GM21619 (cell line): Measurements from ENCODE around the gene WNT10A.

ENCODE experiments used
- ATAC-seq: cut with Tn5 transposase; IDR thresholded peaks from one replicate; pipeline ENCODE4 v1.9.1; 2021; ENCODE audit not compliant: unreplicated experiment

The WNT10A gene

DNA sequence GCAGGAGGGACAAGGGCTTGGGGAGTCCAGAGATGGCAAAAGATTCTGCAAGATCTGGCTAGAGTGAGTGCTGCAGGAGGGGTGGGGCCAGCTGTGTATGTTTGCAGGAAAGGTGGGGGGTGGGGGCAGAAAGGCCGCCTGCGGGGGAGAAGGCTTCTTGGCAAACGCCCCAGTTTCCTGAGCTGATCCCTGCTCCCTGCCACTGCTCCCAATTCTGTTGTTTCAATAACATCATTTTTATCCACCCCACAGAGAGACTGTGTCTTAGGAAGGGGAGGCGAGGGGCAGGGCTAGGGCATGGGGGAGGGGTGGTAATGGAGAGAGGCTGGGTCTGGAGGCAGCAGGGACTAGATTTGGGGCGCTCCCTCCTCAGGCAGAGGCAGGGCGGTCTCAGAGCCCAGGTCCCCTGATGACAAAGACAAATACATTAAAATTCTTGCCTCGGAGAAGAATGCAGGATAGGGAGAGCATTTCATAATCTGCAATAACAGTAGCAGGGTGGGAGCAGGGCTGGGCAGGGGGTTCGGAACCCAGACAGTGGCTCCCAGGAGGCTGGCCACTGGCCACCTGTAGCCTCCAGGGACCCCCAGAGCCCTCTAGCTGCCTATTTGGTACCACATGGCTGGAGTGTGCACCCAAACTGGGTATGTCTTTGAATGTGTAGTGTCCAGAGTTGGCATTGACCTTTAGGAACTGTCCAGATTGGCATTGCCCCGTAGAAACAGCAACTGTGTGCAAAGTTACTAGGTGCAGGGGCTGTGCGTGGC, 23.1 kb upstream of the WNT10A start:
- no peak for ATAC-seq

DNA sequence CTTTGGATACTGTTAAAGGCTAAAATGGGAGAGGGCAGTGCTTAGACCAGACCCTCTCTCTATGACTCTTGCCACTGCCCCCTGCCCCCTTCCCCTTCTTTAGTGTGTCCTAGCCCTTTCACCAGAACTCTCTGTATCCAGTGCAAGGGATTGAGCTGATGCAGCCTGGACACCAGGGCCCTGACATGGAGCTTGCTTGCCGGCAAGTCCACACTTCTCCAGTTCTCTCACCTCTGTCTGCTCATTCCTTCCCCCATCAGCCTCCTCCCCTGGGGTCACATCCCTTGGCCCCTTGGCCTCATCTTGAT, 22.6 kb upstream of the WNT10A start:
- ATAC-seq, result no peak

DNA sequence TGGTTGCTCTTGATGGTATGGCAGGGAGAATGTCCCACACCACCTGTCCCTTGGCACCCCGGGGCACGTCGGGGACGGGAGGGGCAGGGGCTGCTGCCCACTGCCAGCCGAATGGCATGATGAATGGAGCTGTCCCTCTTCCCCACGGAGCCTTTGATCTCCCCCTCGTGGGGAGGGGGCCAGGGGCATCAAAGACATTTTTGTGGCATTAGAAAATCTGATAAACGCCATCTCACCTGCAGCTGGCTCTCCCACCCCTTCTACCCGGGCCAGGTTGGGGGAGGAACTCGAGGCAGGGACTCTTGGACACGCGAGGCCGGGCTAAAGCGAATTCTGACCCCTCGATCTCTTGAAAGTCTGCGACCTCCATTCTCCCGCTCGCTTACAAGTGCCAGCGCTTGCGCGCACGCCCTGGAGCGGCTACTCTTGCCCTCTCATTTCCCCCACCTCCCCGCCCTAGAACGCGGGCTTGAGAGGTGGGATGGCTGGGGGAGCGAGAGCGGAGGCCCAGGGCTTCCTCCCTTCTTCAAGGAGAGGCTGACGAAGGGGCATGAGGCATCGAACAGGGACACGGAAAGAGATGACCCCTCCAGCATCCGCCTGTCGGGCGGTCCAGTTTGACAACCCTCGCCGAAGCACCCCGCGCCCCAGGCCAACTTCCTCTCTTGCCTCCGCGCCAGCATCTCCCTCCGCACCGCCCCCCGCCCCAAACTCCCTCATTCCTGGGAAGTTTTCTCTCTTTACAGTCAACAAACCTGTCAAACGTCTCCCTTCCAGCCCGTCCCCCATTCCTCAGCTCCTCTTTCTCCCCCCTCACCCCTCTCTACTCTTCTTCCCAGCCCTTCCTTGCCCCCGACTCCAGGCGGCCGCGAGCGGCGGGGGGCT, 21.7 kb upstream of the WNT10A start:
- ATAC-seq, result no peak

DNA sequence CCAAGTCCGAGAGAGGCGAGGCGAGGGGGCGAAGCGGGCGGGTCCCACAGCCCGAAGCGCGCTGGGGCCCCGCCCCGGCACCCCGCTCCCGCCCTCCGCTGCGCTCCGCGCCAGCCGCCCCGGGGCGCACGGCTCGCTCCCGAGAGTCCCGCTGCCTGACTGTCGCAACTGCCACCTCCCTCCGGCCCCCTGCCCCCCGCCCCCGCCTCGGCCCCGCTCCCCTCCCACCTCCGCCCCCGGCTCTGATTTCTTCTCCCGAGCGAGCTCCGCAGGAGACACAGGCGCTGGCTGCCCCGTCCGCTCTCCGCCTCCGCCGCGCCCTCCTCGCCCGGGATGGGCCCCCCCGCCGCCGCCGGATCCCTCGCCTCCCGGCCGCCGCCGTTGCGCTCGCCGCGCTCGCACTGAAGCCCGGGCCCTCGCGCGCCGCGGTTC, 21.1 kb upstream of the WNT10A start, which contains the start of gene WNT6:
TSS of gene WNT6 (plus strand) at position 250 of the 432 bp plus-strand sequence. CDS start 233 bp downstream, outside the sequence.
- ATAC-seq, result no peak

DNA sequence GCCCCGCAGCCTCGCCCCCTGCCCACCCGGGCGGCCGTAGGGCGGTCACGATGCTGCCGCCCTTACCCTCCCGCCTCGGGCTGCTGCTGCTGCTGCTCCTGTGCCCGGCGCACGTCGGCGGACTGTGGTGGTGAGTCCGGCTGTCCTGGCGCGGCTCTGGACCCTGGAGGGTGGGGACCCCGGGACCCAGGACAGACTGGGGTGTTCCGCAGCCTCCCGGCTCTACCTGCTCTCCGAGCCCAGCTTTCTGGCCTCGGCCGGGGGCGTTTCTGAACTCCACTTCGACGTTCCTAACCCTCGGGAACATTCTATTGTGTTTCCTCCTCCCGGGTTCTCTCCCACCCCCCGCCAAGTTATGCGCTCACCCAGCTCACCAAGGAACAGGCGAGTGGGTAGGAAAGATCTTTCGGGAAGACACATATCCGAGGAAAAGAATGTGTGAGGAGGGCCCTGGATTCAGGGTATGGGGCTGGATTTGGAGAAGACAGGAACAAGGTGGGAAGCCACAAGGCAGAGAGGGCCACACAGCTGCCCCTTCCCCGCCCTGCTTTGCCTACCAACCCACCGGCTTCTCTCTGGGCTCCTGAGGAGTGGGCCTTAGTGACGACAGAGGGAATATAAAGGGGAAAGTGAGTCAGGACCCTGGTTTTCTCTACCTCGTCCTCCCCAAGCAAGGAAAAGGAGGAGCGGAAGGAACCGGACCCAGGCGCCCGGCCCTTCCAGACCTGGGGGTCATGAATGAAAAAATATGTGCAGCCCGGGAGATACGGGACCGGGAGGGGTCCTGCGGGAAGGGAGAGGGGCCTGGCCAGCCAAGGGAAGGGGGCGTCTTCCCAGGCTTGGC, 20.4 kb upstream of the WNT10A start:
- ATAC-seq, result no peak

DNA sequence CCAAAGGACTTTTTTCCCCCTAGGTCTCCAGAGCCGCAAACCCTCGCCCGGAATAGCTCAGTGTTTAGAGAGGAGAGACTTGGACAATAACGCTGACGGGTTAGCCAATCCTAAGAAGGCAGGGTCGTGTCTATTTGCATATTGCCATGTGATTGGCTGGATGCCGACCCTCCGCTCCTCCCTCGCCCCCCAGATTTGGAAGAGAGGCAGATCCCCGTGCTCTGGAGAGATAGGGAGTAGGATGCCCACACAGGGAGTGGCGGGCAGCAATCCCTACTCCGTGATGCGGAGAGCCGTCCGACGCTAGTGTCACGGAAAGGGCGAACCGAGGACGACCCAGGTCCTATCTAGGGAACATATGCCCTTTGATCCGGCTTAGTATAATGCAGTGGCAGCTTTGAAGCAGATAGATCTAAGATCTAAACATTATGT, 19.7 kb upstream of the WNT10A start:
- no peak for ATAC-seq

DNA sequence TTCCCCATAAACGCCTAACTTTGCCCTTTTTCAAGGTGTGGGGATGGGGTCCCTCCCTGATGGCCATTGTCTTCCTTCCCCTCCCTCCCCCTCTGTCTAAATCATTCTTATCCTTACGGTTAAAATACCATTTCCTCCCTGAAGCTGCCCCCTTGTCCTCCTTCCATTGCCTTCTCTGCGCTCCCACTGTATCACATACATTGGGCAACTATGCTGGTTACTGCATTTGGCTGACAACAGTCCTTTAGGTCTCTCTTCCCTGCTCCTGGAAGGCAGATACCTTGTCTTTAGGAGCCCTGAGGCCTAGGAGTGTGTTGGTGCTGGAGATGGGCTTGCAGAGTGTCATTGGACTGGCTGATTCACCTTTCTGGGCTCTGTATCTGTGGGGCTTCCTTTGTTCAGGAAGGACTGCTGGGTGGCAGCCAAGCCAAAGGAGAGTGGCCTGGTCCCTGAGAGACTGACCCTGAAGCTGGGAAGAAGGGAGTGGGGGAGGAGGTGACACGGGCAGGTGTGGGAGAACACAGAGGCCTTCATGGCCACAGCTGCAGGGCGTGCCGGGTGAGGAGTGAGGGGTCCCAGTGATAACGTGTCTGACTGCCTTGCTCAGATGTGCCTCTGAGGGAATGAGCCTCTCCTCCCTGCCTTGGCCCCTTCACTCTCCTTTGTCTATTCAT, 18.9 kb upstream of the WNT10A start:
- no peak for ATAC-seq

DNA sequence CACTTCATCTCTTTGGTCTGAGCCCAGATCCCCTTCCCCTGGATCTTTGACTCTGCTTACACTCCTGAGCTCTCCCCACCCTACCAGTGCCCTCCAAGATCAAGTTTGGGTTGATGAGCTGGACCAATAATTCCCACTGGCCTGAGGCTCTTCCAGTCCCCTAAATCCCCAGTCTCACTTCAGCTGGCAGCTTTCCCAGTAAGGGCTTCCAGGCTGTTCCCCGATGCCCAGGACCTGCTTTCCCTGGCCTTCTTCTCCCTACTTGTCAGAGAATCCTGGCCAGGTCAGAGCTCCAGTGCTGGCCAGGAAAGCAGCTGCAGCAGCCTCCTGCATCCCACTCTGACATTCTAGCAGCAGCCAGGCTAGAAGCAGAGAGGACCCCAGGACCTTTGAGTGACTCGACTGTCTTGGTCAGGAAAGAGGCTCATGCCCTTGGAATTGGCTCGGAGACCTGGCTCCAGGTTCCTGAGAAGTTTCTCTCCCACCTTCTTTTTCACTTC, 17.6 kb upstream of the WNT10A start:
- ATAC-seq, result no peak

DNA sequence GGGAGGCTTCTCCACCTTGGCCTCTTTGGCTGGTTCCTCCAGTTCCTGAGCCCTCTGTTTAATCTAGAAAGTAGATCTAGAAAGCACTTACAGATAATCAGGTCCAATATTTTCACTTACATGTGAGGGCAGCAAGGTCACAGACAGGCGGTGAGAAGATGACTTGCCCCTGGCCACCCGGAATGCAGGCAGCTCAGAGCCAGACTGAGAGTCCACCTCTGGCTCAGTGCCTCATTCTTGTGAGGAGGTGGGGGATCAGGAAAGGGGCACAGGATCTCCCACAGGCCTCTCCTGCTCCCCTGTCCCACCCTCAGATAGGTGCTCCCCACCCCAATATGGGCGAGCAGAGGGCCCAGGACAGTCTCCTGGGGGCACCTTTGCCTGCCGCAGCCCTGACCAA, 15.3 kb upstream of the WNT10A start:
- no peak for ATAC-seq

DNA sequence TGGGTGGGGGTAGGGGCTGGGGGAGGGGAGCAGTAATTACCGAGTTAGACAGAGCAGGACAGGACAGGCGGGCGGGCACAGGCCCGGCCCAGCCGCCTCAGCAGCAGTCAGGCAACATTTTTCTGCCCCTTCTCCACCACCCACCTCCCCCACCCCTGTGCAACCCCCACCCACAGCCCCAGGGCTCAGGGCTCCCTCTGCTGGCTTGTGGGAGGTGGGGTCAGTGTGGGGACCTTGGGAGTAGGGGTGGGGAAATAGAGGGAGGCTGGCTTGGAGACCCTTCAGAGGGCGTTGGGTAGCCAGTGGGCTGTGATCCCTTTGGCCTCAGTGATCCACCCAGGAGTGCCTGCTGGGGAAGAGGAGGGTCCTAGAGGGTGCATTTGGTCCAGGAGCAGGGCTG, 14.7 kb upstream of the WNT10A start:
- no peak for ATAC-seq

DNA sequence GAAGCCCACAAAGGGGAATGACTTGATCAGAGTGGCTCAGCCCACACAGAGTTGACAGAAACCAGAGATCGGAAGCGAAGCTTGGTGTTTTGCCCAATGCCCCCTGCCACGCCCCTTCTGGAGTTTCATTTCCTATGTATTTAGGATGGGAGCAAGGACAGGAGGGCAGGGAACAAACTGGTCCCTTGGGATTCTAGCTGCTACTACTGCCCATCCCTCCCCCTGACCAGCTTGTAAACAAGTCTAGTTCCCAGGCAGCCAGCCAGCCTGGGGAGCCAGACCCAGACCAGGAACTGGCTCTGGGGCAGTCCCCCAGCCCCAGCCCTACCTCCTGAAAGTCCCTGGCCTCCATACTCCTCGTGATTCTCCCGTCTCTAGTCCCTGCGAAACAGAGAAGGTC, 12.8 kb upstream of the WNT10A start:
- peak; percentile 47 for ATAC-seq

DNA sequence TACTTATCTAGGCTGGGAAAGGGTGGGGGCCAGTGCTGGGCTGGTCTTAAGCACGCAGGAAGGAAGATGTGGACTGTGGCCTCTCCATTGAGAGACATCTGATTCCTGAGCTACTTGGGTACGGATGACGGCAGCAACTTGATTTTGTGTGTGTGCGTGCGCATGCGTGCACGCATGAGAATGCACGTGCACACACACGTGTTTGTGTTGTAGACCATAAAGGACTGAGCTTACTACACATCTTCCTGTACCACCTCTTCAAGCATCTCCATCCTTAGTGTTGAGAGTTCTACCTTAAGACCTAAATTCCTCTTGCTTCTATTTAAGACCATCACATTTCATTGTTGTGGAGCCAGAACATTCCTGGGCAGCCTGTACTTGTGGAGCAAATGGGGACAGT, 11.6 kb upstream of the WNT10A start:
- no peak for ATAC-seq

DNA sequence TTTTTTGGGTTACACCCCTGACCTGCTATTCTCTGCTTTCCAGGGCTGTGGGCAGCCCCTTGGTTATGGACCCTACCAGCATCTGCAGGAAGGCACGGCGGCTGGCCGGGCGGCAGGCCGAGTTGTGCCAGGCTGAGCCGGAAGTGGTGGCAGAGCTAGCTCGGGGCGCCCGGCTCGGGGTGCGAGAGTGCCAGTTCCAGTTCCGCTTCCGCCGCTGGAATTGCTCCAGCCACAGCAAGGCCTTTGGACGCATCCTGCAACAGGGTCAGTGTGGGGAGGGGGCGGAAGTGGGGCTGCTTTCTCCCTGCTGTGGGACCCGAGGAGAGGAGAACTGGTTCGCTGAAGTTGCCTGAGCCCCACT, 9.7 kb upstream of the WNT10A start:
- no peak for ATAC-seq

DNA sequence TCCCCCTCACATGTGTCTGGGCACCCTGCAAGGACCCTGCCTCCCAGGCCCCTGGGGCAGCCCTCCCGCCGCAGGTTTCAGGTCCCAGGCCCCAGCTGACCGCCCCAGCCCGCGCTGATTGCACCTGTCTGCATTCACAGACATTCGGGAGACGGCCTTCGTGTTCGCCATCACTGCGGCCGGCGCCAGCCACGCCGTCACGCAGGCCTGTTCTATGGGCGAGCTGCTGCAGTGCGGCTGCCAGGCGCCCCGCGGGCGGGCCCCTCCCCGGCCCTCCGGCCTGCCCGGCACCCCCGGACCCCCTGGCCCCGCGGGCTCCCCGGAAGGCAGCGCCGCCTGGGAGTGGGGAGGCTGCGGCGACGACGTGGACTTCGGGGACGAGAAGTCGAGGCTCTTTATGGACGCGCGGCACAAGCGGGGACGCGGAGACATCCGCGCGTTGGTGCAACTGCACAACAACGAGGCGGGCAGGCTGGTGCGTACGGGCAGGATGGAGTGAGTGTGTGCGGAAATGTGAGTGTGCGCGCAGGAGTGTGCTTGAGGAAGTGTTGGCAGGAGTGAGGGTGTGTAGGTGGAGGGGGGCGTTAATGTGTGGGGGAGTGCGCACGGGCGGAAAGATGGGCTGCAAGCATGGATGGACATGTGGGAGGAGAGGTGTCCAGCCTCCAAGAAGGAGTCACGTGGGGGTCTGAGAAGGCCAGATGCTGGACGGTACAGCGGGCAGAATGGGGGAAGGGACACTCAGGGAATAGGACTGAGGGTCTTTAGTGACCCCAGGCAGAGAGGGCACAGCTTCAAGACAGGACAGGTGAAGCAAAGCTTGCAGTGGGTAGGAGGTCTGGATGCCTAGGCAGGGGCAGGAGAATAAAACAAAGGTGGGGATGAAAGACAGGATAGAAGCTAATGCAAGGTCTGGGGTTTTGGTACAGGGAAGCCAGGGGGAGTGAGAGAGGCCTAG, 9.0 kb upstream of the WNT10A start:
- ATAC-seq, result no peak

DNA sequence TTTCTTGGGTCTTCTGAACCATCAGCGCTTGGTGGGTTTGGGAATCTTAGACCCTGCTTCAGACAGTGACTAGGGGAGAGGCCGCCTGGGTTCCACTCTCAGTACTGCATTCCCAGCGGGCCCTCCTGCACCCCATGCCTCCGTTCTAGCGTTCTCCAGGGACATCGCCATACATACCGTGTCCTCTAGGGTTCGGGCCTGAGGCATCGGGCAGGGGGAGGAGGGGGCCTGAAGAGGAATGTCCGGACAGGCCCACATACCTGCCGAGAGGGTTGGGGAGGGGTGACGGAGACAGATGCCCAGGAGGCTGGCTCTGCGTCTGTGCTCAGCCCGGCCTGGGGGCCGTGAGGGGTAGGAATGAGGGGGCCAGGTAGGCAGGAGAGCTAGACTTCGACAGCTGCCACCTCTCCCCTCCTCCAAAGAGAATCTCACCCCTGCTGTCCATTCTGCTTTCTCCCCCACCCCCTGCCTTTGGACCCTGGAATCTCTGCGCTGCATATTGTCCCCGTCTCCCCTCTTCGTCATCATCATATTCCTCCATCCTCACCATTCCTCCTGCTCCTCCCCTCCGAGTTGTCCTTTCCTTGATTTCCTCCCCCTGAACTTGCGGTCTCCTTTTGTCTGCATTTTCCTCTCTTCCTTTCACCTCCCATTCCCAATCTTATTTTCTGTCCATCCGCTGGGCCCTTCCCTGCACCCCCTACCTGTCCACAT, 7.8 kb upstream of the WNT10A start:
- no peak for ATAC-seq

DNA sequence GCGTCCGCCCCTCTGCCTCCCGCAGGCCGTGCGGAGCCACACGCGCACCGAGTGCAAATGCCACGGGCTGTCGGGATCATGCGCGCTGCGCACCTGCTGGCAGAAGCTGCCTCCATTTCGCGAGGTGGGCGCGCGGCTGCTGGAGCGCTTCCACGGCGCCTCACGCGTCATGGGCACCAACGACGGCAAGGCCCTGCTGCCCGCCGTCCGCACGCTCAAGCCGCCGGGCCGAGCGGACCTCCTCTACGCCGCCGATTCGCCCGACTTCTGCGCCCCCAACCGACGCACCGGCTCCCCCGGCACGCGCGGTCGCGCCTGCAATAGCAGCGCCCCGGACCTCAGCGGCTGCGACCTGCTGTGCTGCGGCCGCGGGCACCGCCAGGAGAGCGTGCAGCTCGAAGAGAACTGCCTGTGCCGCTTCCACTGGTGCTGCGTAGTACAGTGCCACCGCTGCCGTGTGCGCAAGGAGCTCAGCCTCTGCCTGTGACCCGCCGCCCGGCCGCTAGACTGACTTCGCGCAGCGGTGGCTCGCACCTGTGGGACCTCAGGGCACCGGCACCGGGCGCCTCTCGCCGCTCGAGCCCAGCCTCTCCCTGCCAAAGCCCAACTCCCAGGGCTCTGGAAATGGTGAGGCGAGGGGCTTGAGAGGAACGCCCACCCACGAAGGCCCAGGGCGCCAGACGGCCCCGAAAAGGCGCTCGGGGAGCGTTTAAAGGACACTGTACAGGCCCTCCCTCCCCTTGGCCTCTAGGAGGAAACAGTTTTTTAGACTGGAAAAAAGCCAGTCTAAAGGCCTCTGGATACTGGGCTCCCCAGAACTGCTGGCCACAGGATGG, 7.1 kb upstream of the WNT10A start:
- no peak for ATAC-seq

DNA sequence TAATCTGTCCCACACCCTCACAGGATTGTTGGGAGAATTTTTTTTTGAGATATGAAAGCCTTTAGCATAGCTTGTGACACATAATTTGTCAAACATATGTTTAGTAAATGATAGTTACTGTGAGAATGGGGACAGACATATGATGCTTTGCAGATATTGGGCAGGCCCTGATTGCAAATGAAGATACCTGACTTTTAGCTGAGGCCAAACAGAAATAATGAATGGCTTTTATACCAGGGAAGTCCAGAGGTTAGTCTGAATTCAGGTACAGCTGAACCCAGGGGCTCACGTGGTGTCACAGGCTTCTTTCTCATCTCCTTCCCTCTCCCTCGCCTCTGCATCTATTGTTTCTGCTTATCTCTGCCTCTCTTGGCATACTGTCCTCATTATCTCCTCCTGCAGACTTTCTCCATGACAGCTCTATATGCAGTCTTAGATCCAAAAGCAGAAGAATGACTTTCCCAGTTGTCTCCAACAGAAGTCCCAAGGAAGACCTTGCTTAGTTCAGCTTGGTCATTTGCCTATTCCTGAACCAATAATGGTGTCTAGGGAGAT, 4.9 kb upstream of the WNT10A start:
- ATAC-seq, result no peak
